ENCODE measurements around the gene BCLAF3. TPM values are rescaled to one million over a fixed set of nuclear protein-coding genes. Genes with fewer than 3 reads are reported as not detected.
A peak's percentile ranks its signal among the peaks of the same experiment; 100 is the strongest.

Gene BCLAF3
- total and polyA plus RNA-seq, 9 of the 15 experiments (the other 6 are each of a cell fraction or from before 2014, with no cell fraction given) = 0.73 to 4.6 (median 2.5) TPM

- TF ChIP-seq MXD1 (CRISPR knock-in tag; IDR thresholded peaks at IDR 0.05; ENCODE audit: borderline replicate concordance, poor library complexity, severe bottlenecking) (no peak), ZSCAN29 (IDR thresholded peaks at IDR 0.05) (no peak)
Measured at GRCh38 chrX:19960913-19961312, 29.9 kb downstream of the BCLAF3 start (continued).

GRCh38 chrX:19958552-19959486 lies 32.0 kb downstream of the BCLAF3 start:
- ATAC-seq (no peak), DNase-seq (ENCODE audit: extremely low read depth in 1 of 4, low spot score in 3 of 4) (peak in 1 of 4 experiments; percentile 1), FAIRE-seq (no peak)
- H3K27me3 ChIP-seq (ENCODE audit: control insufficient read depth in 2 of 2, insufficient read depth in 2 of 2, low read length in 2 of 2) = no peaks in the 10 kb centered on the region
- no peaks in the 10 kb centered on the region for H4K20me1 ChIP-seq (replicated peaks; ENCODE audit: control insufficient read depth, insufficient read depth, low read length)
- POLR2A ChIA-PET = no interaction called here
- H3K27ac ChIP-seq (ENCODE audit: extremely low read depth, low read depth, low read length) = no peak overlapping the region
- no peak for TF ChIP-seq THRA (IDR thresholded peaks at IDR 0.05)
- no peak for TF ChIP-seq ETS2 (tag; IDR thresholded peaks at IDR 0.05; ENCODE audit: borderline replicate concordance, poor library complexity, severe bottlenecking)
- no peak for TF ChIP-seq CAMTA2 (CRISPR knock-in tag; conservative IDR thresholded peaks at IDR 0.05)
- no peak for TF ChIP-seq ELF2 (CRISPR knock-in tag; IDR thresholded peaks at IDR 0.05)
- TF ChIP-seq ZNF408 (CRISPR knock-in tag; IDR thresholded peaks at IDR 0.05; ENCODE audit: low read depth) = no peak
- TF ChIP-seq NFE2 (IDR thresholded peaks at IDR 0.05; ENCODE audit: low read depth) = peak; percentile 52; the same call in 1 of the 2 replicates
- TF ChIP-seq NR4A1 (CRISPR knock-in tag; IDR thresholded peaks at IDR 0.05) = no peak
- no peak for TF ChIP-seq NR4A1 (tag; IDR thresholded peaks at IDR 0.05)
- no peak for TF ChIP-seq ZNF324 (CRISPR knock-in tag; IDR thresholded peaks at IDR 0.05)
- 0 out of 2 replicates have a peak, but pooled peaks have one; percentile 10 for TF ChIP-seq MAFG (tag; conservative IDR thresholded peaks at IDR 0.05)
- no peak for TF ChIP-seq SMAD3 (CRISPR knock-in tag; conservative IDR thresholded peaks at IDR 0.05)
- H3K79me2 ChIP-seq (ENCODE audit: control insufficient read depth, insufficient read depth, low read length) = no peaks in the 10 kb centered on the region
- no peaks in the 10 kb centered on the region for H3K4me1 ChIP-seq (replicated peaks in 1 of 2; ENCODE audit: control insufficient read depth in 2 of 2, insufficient read depth in 2 of 2, low read length in 2 of 2)
- BruUV-seq (replicated peaks) = no TSS peak
- no peaks in the 10 kb centered on the region for H3K9me1 ChIP-seq (ENCODE audit: control insufficient read depth, insufficient read depth, low read length)
- H3K4me2 ChIP-seq (ENCODE audit: insufficient read depth, low read length) = no peak overlapping the region
- intact Hi-C loops (cut with micrococcal nuclease) = no loop called here
- H2AFZ ChIP-seq (ENCODE audit: low read depth, low read length) = no peak overlapping the region
- CTCF ChIA-PET (ENCODE audit: low intra/inter-chr PET ratio) = no interaction called here
- in situ Hi-C loops (cut with MboI) = no loop called here
- no peak overlapping the region for H3K9ac ChIP-seq (ENCODE audit: insufficient read depth in 1 of 2, low read depth in 2 of 2, low read length in 2 of 2)
- no peak overlapping the region for H3K4me3 ChIP-seq
- H3K9me3 ChIP-seq (replicated peaks; ENCODE audit: control insufficient read depth, insufficient read depth, low read depth, low read length) = no peaks in the 10 kb centered on the region
- 41% methylated on average over 6 of the region's 6 CpGs for WGBS (ENCODE audit: insufficient coverage, low coverage, missing lambda C conversion rate)
- no peaks in the 10 kb centered on the region for H3K36me3 ChIP-seq (ENCODE audit: control insufficient read depth, insufficient read depth, low read length)

Measured in K562 (cell line).